Measurements from ENCODE around the gene VAC14. TPM values are rescaled to one million over a fixed set of nuclear protein-coding genes. Genes with fewer than 3 reads are reported as not detected.

The VAC14 gene
- total and polyA plus RNA-seq, 2 of the 8 experiments (the other 6 are each of a cell fraction or from before 2014, with no cell fraction given): 56.0 to 108 TPM

- Histone ChIP-seq H3K4me3 (ENCODE audit: extremely low read depth in 1 of 4, insufficient read depth in 2 of 4, low read depth in 3 of 4, low read length in 4 of 4) (no peak overlapping the region), H2BK120ac (replicated peaks; ENCODE audit: low read depth, low read length) (no peak overlapping the region), H3K9me3 (ENCODE audit: insufficient read depth in 2 of 2, low read depth in 1 of 2, low read length in 1 of 2) (no peaks in the 10 kb centered on the region), H2BK15ac (ENCODE audit: low read length) (no peak overlapping the region), H3K79me2 (ENCODE audit: control insufficient read depth in 1 of 2, insufficient read depth in 2 of 2, low read length in 2 of 2) (no peaks in the 10 kb centered on the region), H4K91ac (replicated peaks; ENCODE audit: insufficient read length, low read length) (no peak overlapping the region), H3K23ac (ENCODE audit: insufficient read length) (no peak overlapping the region), H3K27ac (ENCODE audit: low read depth, low read length) (no peak overlapping the region), H4K20me1 (replicated peaks in 1 of 2; ENCODE audit: control insufficient read depth in 1 of 2, insufficient read depth in 2 of 2, low read length in 2 of 2) (peaks cover 0 to 2% of the 10 kb centered on the region in 2 experiments), H3K14ac (ENCODE audit: insufficient read length) (no peak overlapping the region), H3K9ac (replicated peaks in 1 of 4; ENCODE audit: extremely low read depth in 1 of 4, low read depth in 3 of 4, low read length in 3 of 4) (no peak overlapping the region), H3K4me2 (ENCODE audit: insufficient read depth in 1 of 2, low read depth in 2 of 2, low read length in 2 of 2) (no peak overlapping the region), H2BK12ac (ENCODE audit: low read depth, low read length) (no peak overlapping the region), H3K79me1 (ENCODE audit: low read depth, low read length) (peaks cover 2% of the 10 kb centered on the region; the same call in 1 of the 2 replicates), H3K18ac (ENCODE audit: extremely low read depth, low read length) (no peak overlapping the region), H2BK20ac (ENCODE audit: low read length) (no peak overlapping the region), H2BK5ac (ENCODE audit: low read depth, low read length) (no peak overlapping the region; the same call in 1 of the 2 replicates), H2AK5ac (ENCODE audit: low read depth, low read length) (no peak overlapping the region), H3K4me1 (replicated peaks in 1 of 4; ENCODE audit: control insufficient read depth in 3 of 4, insufficient read depth in 4 of 4, low read length in 3 of 4) (peaks cover 5 to 31% (median 22%) of the 10 kb centered on the region in 4 experiments), H3K27me3 (replicated peaks in 1 of 4; ENCODE audit: control insufficient read depth in 3 of 4, extremely low read depth in 1 of 4, insufficient read depth in 3 of 4, low read length in 3 of 4) (no peaks in the 10 kb centered on the region), H3K23me2 (ENCODE audit: low read depth, low read length) (no peaks in the 10 kb centered on the region), H4K5ac (ENCODE audit: insufficient read length, low read depth, low read length) (no peak overlapping the region), H3K36me3 (ENCODE audit: control insufficient read depth in 2 of 4, insufficient read depth in 4 of 4, low read length in 3 of 4) (no peaks in the 10 kb centered on the region; a peak in 1 of 8 replicates), H3K56ac (replicated peaks; ENCODE audit: insufficient read length, low read depth, low read length) (no peak overlapping the region), H4K8ac (ENCODE audit: extremely low read depth, insufficient read depth, low read length) (no peak overlapping the region), H2AFZ (ENCODE audit: low read length) (no peak overlapping the region), H3K4ac (replicated peaks; ENCODE audit: insufficient read length, low read depth, low read length) (no peak overlapping the region)
- ChIA-PET CTCF (ENCODE audit: partially characterized antibody) (interaction anchor here (1.2 to 1.4 kb wide), 2 partner anchors 39 to 72 kb away, joined by 3 read pairs; no protein-coding TSS in a partner anchor), POLR2A (ENCODE audit: partially characterized antibody) (interaction anchor here (0.5 to 1.4 kb wide), 2 partner anchors 8 to 16 kb away, joined by 3 read pairs; no protein-coding TSS in a partner anchor)
- TF ChIP-seq SIX5 (IDR thresholded peaks at IDR 0.05; ENCODE audit: low read depth, low read length): no peak
- TF ChIP-seq CREB1 (IDR thresholded peaks at IDR 0.05): no peak
- TF ChIP-seq CEBPB (IDR thresholded peaks at IDR 0.05; ENCODE audit: low read depth, low read length): no peak
- TF ChIP-seq CTBP2 (IDR thresholded peaks at IDR 0.05; ENCODE audit: borderline replicate concordance, insufficient read depth, insufficient read length, low read length): no peak
- no peak for TF ChIP-seq SP2 (IDR thresholded peaks at IDR 0.05; ENCODE audit: low read length)
- TF ChIP-seq PHF8 (conservative IDR thresholded peaks at IDR 0.05; ENCODE audit: low read depth, low read length): no peak
- TF ChIP-seq TAF7 (optimal IDR thresholded peaks at IDR 0.05; ENCODE audit: borderline replicate concordance, low read depth, low read length): no peak
- TF ChIP-seq POU5F1 (IDR thresholded peaks at IDR 0.05; ENCODE audit: low read depth, low read length): no peak
- TF ChIP-seq, protein P1, sequence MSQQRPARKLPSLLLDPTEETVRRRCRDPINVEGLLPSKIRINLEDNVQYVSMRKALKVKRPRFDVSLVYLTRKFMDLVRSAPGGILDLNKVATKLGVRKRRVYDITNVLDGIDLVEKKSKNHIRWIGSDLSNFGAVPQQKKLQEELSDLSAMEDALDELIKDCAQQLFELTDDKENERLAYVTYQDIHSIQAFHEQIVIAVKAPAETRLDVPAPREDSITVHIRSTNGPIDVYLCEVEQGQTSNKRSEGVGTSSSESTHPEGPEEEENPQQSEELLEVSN (IDR thresholded peaks at IDR 0.05): no peak
- no peak for TF ChIP-seq BCL11A (IDR thresholded peaks at IDR 0.05; ENCODE audit: low read depth in 2 of 2, low read length in 2 of 2)
- TF ChIP-seq HDAC6 (IDR thresholded peaks at IDR 0.05; ENCODE audit: low read depth, low read length): no peak
- no peak for TF ChIP-seq SAP30 (IDR thresholded peaks at IDR 0.05; ENCODE audit: insufficient read depth, insufficient replicate concordance, low read length)
- 94% methylated on average over 10 of the region's 10 CpGs; no CpG with 5 or more reads in 1 of the 2 experiments for WGBS, 2 experiments (ENCODE audit: extremely low coverage in 1 of 2, insufficient coverage in 1 of 2, insufficient read length in 1 of 2, insufficient replicate concordance in 2 of 2, low coverage in 1 of 2, low lambda C conversion rate in 2 of 2, missing lambda C conversion rate in 1 of 2)
- no peak for FAIRE-seq
- DNase-seq (ENCODE audit: low read depth in 1 of 2, low spot score in 2 of 2): no peak
These were observed 102.1 kb downstream of the VAC14 start for GRCh38 chr16:70698901-70699300.
